Glomerular visceral epithelial cell (primary cell): ENCODE measurements around the gene TTN.
"Not testable (repeated sequence)": the region's sequence is repeated elsewhere in the genome, so short reads cannot be mapped to it uniquely, and the experiment has no call there.

Experiments used
- DNase-seq: peaks from one replicate; pipeline ENCODE4 v3.0.0-alpha.2; 2016; ENCODE audit errors: extremely low spot score

Gene TTN

DNA sequence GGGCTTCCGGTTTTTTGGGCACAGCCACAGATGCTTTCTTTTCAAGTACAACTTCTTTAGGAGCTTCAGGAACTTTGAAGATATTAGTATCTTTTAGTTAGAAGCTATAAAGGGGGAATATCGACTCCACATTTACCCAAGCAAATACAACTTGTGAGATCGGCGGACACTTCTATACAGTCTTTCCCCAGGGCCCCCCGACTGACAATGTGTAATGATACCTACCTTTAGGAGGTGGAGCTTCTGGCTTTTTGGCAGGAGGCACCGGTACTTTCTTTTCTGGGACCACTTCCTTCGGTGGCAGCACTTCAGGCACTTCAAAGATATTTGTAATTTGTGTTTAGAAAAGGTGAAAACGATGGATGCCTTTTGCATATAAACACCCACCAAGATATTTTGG is 148.7 kb downstream of the TTN start:
- not testable (repeated sequence) for DNase-seq

DNA sequence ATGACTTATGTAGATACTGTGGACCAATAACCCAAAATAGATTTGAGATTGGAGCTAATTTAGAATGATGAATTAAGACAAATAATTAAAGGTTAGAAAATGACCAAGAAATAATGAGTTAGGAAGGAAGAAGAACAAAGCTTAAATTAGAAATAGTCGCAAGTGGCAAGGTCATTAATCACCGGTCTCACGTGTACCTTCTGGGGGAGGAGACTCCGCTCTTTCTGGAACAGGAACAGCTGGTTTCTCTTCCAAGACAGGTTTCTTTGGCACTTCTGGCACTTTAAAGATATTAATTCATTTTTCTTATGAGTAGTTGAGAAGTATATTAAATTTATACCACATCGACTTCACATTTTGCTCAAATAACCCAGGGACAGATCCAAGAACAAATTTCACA is 156.7 kb downstream of the TTN start:
- DNase-seq, result no peak

DNA sequence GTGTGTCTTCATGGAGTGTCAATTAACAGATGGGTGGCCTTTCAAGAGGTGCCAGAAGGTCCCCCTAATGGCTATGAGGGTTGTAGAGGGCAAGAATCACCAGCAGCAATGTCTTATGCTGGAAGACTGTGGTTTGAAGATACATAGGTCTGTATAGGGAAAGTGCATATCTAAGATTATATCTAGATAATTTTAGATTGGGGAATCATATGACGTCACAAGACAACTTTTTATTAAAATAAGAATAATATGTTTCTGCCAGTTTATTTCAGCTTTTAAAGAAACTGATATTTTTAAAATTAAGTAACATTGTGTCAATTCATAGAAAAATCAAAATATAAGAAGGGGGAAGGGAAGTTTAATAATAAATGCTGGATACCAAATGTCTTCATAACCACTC is 162.3 kb downstream of the TTN start:
- DNase-seq, result no peak

- DNase-seq, result no peak
These were observed 165.7 kb downstream of the TTN start for GRCh38 chr2:178641498-178641897.

GRCh38 chr2:178635897-178636296 is 171.3 kb downstream of the TTN start:
- DNase-seq, result no peak

DNA sequence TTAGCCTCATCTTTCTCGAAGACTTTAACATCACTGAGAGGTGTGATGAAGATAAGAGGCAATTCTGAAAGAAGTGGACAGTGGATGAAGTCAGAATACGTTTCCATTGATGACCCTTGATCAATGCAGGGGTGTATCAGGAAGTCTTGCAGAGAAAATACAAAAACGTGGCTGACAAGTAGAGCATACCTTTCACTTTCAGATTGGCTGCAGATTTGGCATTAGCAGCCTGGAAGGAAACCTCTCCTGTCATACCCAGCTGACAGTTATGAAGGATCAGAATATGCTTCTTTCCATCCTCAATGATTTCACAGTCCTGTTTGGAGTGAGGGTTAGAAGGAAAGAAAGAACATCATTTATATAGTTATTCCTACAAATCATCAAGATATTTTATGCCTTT is 174.5 kb downstream of the TTN start:
- DNase-seq, result no peak

GRCh38 chr2:178630581-178630980 is 176.6 kb downstream of the TTN start:
- DNase-seq, result no peak

DNA sequence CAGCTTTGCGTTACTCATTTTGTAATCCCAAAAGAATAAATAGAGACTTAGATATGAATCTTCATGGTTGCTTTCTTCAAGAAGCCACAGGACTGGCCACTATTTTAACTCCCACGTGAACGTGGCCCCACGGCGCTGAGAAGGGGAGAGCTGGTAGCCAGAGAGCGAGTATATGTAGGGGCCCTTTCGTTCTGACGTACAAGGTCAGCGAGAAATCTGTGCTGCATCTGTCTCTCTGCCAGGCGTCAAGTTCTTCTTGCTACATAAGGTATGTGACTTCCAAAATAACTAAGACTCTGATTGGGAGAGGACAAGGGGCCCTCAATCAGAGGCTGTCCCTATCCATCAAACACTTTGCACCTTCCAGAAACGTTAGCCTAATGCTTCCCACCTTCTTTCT is 177.8 kb downstream of the TTN start:
- DNase-seq, result no peak

- no peak for DNase-seq
These were observed 178.6 kb downstream of the TTN start for GRCh38 chr2:178628605-178629004.

DNA sequence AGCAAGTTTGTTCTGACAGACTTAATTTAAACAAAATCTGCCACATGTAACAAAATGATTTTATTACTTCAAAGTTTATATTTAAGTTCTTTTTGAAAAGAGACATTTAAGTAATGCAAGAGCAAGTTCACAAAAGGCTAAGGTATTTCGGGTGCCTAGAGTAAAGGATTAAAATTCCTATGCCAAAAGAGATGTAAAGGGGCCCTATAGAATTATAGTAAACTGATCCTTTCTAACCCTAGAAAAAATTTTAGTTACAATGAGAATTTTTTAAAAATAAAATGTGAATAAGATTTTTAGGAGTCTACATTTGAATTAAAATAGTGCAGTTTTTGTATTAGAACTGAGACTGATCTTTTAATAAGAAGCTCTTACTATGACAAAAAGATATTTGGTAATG is 179.8 kb downstream of the TTN start:
- DNase-seq, result no peak

- no peak for DNase-seq
These were observed 191.3 kb downstream of the TTN start for GRCh38 chr2:178615969-178616368.

- DNase-seq, result no peak
These were observed 204.3 kb downstream of the TTN start for GRCh38 chr2:178602901-178603300.

DNA sequence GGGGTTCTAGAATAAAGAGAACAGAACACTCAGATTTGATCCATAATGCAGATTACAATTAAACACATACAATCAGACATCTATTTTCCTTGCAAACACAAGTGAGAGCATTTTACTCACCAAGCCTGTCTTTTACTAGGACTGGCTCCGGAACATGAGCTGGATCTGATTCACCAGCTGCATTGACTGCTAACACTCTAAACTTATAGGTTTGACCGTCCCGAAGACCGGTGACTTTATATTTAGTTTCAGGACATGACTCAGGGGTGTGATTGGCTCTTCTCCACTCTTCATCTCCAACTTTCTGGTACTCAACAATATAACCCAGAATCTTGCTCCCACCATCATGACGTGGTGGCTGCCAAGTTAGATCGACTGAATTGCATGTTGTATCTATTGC is 214.6 kb downstream of the TTN start:
- DNase-seq, result no peak

GRCh38 chr2:178589335-178589734 is 217.9 kb downstream of the TTN start:
- no peak for DNase-seq

DNA sequence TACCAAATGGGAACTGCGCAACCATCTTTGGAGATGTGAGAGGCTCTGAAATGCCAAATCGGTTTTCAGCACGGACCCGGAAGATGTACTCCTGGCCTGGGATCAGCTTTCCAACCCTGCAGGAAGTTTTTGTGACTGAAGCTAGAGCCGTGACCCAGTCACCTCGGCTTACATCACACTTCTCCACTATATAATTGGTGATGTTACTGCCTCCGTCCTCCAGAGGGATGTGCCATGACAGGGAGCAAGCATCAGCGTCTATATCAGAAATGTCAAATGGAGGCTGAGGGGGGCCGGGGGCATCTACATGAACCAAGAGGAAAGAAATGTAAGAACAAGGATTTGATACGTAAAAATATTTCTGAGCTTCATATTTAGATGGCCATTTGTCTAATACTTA is 222.6 kb downstream of the TTN start:
- DNase-seq, result no peak

DNA sequence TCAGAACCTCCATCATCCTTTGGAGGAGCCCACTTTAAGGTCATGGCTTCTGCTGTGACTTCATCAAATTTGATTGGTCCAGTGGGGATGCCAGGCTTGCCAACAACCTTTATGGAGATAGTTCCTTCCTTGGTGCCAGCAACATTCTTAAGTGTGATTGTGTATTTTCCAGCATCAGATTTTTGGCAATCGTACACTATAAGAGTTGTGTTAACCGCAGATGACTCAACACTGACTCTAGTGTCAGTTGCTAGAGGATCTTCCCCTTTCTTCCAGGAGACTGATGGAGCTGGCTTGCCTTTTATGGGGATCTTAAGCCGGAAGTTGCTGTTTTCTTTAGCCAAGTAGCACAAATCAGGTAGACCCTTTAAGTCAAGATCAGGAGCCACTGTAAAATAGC is 228.2 kb downstream of the TTN start:
- DNase-seq, result peak; percentile 54

DNA sequence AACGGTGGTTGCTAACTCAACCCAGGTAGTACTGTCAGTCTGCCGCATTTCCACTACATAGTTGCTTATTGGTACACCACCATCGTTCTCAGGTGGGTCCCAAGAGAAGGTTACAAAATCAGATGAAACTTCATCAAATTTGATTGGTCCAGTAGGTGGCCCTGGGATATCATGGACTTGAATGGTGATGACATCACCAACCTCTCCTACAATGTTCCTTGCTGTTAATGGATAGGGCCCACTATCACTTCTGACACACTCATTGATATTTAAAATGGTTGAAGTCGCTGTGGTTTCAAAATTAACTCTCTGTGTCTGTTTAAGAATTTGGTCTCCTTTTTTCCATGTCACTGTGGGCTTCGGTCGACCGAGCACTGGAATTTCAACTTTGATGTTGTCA is 232.4 kb downstream of the TTN start:
- no peak for DNase-seq

DNA sequence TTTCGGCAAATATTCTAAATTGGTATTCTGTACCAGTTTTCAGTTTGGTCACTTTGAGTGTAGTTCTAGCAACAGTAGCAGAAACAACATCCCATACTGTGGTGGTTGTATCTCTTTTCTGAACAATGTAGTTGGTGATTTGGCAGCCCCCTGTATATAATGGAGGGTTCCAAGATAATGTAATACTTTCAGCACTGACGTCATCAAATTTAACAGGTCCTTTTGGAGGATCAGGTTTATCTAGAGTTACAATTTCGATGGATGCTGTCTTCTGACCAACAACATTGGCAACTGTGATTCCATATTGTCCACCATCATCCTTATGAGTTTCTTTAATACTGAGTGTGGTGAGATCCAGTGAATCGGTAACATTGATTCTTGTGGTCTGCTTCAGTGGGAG is 239.0 kb downstream of the TTN start:
- no peak for DNase-seq

GRCh38 chr2:178553047-178553446 is 254.2 kb downstream of the TTN start:
- DNase-seq, result peak; percentile 49

DNA sequence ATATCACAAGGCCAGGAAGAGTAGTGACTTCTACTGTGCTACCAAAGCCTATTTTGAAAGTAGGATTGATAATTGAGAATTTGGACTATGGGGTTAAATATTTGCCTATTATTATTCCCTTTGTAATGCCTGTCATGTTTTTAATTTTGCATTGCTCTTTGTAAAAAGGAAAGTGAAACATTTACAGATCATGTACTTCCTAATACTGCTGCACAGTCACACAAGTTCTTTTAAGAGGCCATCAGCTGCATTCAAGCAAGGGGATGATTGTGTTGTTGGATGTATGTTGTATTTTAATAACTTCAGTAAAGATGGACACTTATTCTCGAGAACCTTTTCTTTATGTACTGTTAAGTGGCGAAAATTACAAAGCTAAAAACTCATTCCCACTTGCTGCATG is 256.9 kb downstream of the TTN start:
- DNase-seq, result no peak

- DNase-seq, result peak; percentile 53
These were observed 264.7 kb downstream of the TTN start for GRCh38 chr2:178542569-178542968.

GRCh38 chr2:178542161-178542560 is 265.1 kb downstream of the TTN start:
- DNase-seq, result no peak

GRCh38 chr2:178536037-178536436 is 271.2 kb downstream of the TTN start:
- no peak for DNase-seq

DNA sequence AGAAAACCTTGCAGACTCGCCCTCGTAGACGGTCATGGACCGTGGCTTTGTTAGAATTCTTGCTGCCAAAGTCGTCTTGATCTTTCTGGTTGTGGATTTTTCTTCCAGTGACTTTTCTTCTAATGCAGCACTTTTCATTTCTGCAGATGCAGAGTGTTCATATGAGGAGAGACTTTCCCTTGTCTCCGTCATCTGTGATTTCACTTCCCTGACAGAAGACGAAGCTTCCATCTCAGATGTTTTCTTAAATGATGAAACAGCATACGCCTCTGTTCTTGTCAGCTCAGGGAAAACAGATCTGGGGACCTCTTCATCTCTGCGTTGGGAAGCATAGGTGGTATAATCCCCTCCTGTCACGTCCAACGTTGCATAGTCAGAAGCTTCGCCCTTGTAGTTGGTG is 276.1 kb downstream of the TTN start:
- no peak for DNase-seq

DNA sequence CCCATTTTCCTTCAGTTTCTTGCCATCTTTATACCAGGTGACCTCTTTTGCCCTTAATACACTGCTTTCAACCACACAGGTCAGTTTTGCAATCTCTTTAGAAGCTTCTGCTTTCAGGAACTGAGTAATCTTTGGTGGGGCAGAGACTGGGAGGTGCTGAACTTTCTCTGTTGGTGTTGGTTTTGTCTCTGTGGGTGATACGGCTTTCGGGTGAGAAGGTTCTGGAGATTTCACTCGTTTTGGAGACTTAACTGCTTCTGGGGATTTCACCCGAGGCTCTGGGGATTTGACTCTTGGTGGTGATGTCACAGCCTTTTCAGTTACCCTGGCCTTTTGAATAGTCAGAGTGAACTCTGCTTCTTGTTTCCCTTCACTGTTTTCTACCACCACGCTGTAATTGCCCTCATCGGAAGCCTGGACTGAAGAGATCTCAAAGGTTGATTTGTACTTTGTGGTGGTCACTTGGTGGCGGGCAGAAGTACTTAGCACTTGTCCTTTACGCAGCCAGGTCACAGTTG is 276.5 kb downstream of the TTN start:
- no peak for DNase-seq
